Uterine smooth muscle cell (primary cell): ENCODE results near the gene PBX2. TPM values are rescaled to one million over a fixed set of nuclear protein-coding genes. Genes with fewer than 3 reads are reported as not detected.

ENCODE experiments used
- total RNA-seq: library from RNA; depleted of rRNA; stranded (reverse); fragments of >200 nt; gene quantifications from 2 replicates; pipeline ENCODE4 v1.2.3, GENCODE V29; 2014

Gene PBX2
- 41.6 and 42.6 TPM in 2 replicates for total RNA-seq

GRCh38 chr6:32190054-32190851 lies at the start of gene PBX2:
Gene PBX2 (minus strand): TSS chr6:32190202. CDS start chr6:32189915, 287 bp downstream.

DNA sequence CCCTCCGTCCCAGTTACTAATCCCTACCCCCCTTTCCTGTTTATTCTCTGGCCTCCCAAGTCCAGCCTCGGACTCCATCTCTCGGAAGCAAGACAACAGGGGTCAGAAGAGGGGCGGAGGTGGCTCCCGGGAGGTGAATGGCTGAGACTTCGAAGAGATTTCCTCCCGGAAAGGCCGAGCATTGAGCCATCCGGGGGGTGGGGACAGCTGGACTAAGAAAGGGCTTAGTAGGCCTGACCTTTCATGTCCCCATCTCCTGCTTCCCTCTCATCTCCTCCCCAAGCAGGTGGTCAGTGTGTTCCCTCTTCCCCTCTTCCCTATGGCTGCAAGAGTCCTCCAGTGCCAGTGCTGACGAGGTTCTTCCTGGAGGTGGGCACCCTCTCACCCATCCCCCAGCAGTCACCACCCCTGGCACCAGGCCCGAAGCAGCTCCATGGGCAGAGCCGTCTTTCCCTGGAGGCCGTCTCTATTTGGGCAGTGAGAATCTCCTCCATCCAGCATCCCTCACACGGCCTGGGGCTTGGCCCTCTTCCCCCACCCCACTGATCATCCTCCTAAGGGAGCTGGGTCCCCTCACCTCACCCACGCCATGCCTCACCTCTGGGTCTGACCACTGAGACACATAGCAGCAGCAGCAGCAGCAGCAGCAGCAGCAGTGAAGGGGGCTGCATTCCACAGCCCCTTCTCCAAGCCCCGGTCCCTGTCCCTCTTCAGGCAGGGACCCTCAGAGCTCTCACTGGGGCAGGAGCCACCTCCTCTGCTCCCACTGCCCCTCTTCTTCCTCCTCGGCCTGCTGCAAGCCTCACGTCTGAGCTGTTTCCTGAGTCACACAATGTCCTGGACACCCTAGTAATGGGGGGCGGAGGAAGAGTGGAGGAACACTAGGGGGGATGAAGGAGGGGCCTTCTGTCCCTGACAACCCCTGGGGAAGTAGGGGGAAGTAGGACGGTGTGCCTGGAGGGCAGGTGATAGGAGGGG lies 33.5 kb upstream of the PBX2 start, which contains the start of gene NOTCH4:
Gene NOTCH4 (minus strand): TSS at position 810 of the 978 bp plus-strand sequence. CDS start 139 bp downstream, at position 671.

DNA sequence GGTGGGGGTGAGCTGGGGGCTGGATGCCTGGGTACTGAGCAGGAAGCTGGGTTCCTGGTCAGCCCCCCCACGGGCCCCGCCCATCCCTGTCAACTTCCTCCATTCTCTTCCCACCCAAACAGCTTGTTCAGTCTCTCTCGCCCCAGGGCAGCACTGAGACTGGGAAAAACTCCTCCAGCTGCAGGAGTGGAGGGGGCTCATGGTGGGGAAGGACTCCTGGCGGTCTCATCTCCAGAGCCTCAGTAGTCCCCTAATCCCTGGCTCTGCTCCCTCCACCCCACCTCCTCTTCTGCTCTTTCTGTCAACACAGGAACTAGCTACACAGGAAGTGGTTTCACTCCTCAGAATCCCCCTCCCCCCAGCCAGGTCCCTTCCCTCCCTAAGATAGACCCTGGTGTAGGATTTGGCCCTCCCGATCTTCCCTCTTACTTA lies 2.6 kb upstream of the PBX2 start, which contains the start of gene GPSM3:
Gene GPSM3 (minus strand): TSS at position 36 of the 432 bp plus-strand sequence. CDS start 130 bp downstream, outside the sequence.

GRCh38 chr6:32184084-32184640 lies 5.8 kb downstream of the PBX2 start, which contains the start of gene AGER:
Gene AGER (minus strand): TSS chr6:32184253. CDS start chr6:32184222, 31 bp downstream.

DNA sequence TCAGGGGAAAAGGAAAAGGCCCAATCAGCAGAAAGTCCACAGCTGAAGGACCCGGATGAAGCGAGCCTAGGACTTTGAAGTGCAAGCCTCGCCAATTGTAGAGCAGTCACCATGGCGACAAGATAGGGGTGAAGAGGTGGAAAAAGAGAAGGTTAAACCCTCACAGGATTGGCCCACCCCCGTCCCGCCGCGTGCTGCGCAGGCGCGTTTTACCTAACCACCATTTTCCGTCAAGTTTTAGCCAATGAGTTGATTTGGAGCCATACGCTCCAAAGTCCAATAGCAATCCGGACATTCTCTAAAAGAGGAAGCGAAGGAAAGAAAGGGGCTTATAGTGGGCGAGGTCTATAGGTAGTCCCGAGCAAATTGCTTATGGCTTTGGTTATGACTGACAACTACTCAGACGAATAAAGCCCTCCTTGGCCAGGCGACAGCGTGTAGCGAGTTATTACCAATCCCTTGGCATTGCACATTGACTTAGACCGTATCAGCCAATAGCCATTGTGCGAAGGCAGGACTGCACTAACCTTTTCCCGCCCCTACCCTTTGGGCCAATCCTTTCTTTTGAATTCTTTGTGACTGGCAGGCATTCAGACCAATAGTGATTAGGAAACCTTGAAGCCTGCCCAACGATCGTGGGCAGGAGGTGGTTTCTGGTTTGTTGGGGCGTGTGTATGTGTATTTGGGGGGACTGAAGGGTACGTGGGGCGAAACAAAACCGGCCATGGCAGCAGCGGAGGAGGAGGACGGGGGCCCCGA lies 12.0 kb downstream of the PBX2 start, which contains the start of gene RNF5:
Gene RNF5 (plus strand): TSS at position 618 of the 759 bp plus-strand sequence. CDS start 107 bp downstream, at position 725.

GRCh38 chr6:32175711-32176475 lies 14.1 kb downstream of the PBX2 start, which contains the start of gene AGPAT1:
Gene AGPAT1 (minus strand): TSS chr6:32176084. CDS start chr6:32171496, 4,588 bp downstream.

DNA sequence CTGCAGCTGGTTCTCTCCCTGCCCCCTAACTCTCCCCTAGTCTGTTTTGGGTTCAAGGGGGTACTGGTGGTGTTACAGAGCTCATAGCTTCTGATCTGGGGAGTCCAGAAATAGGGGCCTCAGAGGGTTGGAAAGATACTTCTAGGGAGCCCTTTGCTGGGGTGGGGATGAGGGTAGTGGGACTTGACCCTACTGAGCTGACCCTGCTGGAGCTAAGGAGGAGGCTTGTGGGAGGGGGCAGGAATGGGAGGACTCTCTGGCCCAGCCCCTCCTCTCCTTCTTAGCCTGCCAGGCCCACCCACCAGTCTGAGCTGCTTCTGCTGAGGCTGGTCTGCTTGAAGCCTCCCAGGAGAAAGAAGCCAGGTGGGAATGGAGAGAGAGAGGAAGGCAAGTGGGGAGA lies 25.7 kb downstream of the PBX2 start, which contains the start of gene EGFL8:
Gene EGFL8 (plus strand): TSS at position 301 of the 400 bp plus-strand sequence. CDS start 1,571 bp downstream, outside the sequence.

DNA sequence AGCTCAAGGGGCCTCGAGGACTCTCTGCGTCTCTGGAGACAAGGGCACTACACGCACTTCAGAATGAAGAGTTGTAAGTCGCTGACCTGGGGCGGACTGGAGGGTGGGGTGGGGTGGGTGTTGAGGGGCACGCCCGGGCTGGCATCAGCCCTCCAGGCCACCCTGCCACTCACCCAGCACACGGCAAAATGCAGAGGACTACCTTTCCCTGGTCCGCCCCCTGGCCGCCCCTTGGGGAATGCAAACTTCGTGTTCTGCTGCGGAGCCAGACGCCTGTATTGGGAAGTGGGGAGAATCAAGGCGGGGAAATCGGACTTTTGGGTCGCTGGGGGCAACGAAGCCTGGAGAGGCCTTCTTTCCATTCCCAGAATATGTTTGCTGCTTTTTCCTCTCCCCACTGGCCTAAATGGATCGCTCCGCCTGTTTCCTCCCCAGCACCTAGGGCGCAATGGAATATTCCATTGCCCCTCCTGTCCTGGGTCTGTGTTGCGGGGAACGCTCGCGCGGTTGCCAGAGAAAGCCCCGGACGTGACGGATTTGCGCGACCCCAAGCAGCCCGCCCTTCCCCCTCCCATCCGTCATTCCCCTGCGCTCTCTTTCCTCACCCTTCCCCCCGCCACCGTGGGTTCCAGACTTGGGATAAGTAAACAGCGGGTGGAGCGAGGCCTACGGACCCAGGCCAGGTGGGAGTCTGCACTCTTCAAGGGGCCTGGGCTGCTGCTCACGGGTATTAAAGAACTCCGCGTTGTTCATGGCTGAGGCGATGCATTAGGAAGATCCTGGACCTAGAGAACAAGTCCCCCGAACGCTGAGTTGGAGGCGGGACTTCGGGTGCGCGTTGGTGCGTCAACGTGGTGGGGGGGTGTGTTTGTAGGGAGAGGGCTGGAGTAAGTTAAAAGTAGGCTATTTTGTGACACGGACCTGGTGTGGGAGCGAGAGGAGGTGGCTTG lies 36.2 kb downstream of the PBX2 start, which contains the start of gene PPT2:
Gene PPT2 (plus strand): TSS at position 578 of the 950 bp plus-strand sequence. CDS start 454 bp downstream, outside the sequence.

GRCh38 chr6:32151863-32152768 lies 37.9 kb downstream of the PBX2 start, which contains the start of gene PRRT1:
Gene PRRT1 (minus strand): TSS chr6:32151939. CDS start chr6:32151827, 112 bp downstream.

Other genes with a start within 250 kb of the PBX2 start
- gene CFB, start 244.1 kb downstream of the PBX2 start, total RNA-seq: 2.3 and 5.6 TPM in 2 replicates
- gene NELFE, start 231.2 kb downstream of the PBX2 start, total RNA-seq: 121 and 171 TPM in 2 replicates
- 50.1 and 53.1 TPM in 2 replicates for gene SKIC2, start 231.0 kb downstream of the PBX2 start, total RNA-seq
- gene DXO, start 218.1 kb downstream of the PBX2 start, total RNA-seq: 14.1 and 17.1 TPM in 2 replicates
- gene C4A, start 208.1 kb downstream of the PBX2 start, total RNA-seq: 2.3 and 13.4 TPM in 2 replicates
- 2.0 and 6.0 TPM in 2 replicates for gene C4B, start 175.4 kb downstream of the PBX2 start, total RNA-seq
- gene CYP21A2, start 151.8 kb downstream of the PBX2 start, total RNA-seq: not detected in 2 replicates
- gene TNXB, start 80.9 kb downstream of the PBX2 start, total RNA-seq: 5.9 and 6.7 TPM in 2 replicates
- 12.1 and 17.9 TPM in 2 replicates for gene ATF6B, start 62.0 kb downstream of the PBX2 start, total RNA-seq
- gene FKBPL, start 59.9 kb downstream of the PBX2 start, total RNA-seq: 5.2 and 7.9 TPM in 2 replicates
- 0.11 and 0.12 TPM in 2 replicates for gene PRRT1, start 38.3 kb downstream of the PBX2 start, total RNA-seq
- 9.5 and 14.6 TPM in 2 replicates for gene PPT2, start 36.1 kb downstream of the PBX2 start, total RNA-seq
- 0.66 and 1.00 TPM in 2 replicates for gene EGFL8, start 25.6 kb downstream of the PBX2 start, total RNA-seq
- gene AGPAT1, start 14.1 kb downstream of the PBX2 start, total RNA-seq: 12.4 and 15.7 TPM in 2 replicates
- gene RNF5, start 11.8 kb downstream of the PBX2 start, total RNA-seq: 29.0 and 30.9 TPM in 2 replicates
- 0.12 and 0.44 TPM in 2 replicates for gene AGER, start 5.9 kb downstream of the PBX2 start, total RNA-seq
- gene GPSM3, start 2.4 kb upstream of the PBX2 start, total RNA-seq: 0.44 and 0.87 TPM in 2 replicates
- gene NOTCH4, start 33.9 kb upstream of the PBX2 start, total RNA-seq: 0.62 and 1.4 TPM in 2 replicates
- gene TSBP1, start 181.7 kb upstream of the PBX2 start, total RNA-seq: under 0.01 TPM in 1 of 2 replicates, not detected in the other
- gene BTNL2, start 217.0 kb upstream of the PBX2 start, total RNA-seq: not detected in 2 replicates
- not detected in 2 replicates for gene HLA-DRA, start 249.7 kb upstream of the PBX2 start, total RNA-seq